Measurements from ENCODE around the gene CCDC157.

DNA sequence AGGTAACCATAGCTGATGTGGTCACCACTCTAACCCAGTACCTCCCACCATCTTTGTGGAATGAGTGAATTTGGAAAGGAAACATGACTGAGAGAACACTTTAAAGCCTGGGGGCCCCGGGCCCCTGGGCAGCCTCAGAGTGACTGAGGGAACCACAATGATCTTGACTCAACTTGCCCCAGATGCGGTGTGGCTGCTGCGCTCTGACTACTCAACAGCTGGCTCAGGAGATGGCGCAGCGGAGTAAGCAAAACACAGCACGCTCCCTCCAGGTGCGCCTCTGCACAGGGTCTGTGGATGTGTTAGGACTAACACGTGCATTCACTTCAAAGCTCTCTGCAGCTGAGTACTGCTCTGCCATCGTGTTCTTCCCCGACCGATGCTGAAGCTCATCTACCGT is 24.5 kb downstream of the CCDC157 start:
- TF ChIP-seq, protein P1, sequence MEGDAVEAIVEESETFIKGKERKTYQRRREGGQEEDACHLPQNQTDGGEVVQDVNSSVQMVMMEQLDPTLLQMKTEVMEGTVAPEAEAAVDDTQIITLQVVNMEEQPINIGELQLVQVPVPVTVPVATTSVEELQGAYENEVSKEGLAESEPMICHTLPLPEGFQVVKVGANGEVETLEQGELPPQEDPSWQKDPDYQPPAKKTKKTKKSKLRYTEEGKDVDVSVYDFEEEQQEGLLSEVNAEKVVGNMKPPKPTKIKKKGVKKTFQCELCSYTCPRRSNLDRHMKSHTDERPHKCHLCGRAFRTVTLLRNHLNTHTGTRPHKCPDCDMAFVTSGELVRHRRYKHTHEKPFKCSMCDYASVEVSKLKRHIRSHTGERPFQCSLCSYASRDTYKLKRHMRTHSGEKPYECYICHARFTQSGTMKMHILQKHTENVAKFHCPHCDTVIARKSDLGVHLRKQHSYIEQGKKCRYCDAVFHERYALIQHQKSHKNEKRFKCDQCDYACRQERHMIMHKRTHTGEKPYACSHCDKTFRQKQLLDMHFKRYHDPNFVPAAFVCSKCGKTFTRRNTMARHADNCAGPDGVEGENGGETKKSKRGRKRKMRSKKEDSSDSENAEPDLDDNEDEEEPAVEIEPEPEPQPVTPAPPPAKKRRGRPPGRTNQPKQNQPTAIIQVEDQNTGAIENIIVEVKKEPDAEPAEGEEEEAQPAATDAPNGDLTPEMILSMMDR (IDR thresholded peaks at IDR 0.05; ENCODE audit: low read depth, low read length, poor library complexity, severe bottlenecking), result no peak
- no peak for TF ChIP-seq EZH2phosphoT487 (IDR thresholded peaks at IDR 0.05; ENCODE audit: borderline replicate concordance, low read length)

Measured in DOHH2 (cell line).